Ramos (cell line): ENCODE data around the gene TFAP2A.

ENCODE experiments used
- in situ Hi-C: fragments of 300-500 bp; cut with MboI; formaldehyde crosslinking; loops from one replicate; pipeline ENCODE4 v1.14.3; 2022; ENCODE audit warnings: low sequenced_read_pairs; ENCODE audit not compliant: unreplicated experiment

The TFAP2A gene

GRCh38 chr6:10386756-10387654 is 27.9 kb downstream of the TFAP2A start:
- in situ Hi-C loops = no loop called here

- in situ Hi-C loops = no loop called here
Observed at GRCh38 chr6:10386220-10386619, 28.7 kb downstream of the TFAP2A start.

- in situ Hi-C loops = no loop called here
Observed at GRCh38 chr6:10385524-10386132, 29.2 kb downstream of the TFAP2A start.

GRCh38 chr6:10384610-10385523 is 30.0 kb downstream of the TFAP2A start:
- in situ Hi-C loops = no loop called here

GRCh38 chr6:10384091-10384609 is 30.7 kb downstream of the TFAP2A start:
- in situ Hi-C loops = no loop called here

- in situ Hi-C loops = no loop called here
Observed at GRCh38 chr6:10383331-10384090, 31.4 kb downstream of the TFAP2A start.

GRCh38 chr6:10382728-10383330 is 32.0 kb downstream of the TFAP2A start:
- in situ Hi-C loops = no loop called here

GRCh38 chr6:10382322-10382721 is 32.6 kb downstream of the TFAP2A start:
- in situ Hi-C loops = no loop called here

- in situ Hi-C loops = no loop called here
Observed at GRCh38 chr6:10381830-10382208, 33.1 kb downstream of the TFAP2A start.

GRCh38 chr6:10381133-10381829 is 33.6 kb downstream of the TFAP2A start:
- in situ Hi-C loops = no loop called here

- in situ Hi-C loops = no loop called here
Observed at GRCh38 chr6:10375391-10375969, 39.4 kb downstream of the TFAP2A start.

- in situ Hi-C loops = no loop called here
Observed at GRCh38 chr6:10373642-10374359, 41.1 kb downstream of the TFAP2A start.

GRCh38 chr6:10369896-10370295 is 45.0 kb downstream of the TFAP2A start:
- in situ Hi-C loops = no loop called here

GRCh38 chr6:10368861-10369260 is 46.0 kb downstream of the TFAP2A start:
- in situ Hi-C loops = no loop called here

GRCh38 chr6:10363911-10364310 is 51.0 kb downstream of the TFAP2A start:
- in situ Hi-C loops = no loop called here

- in situ Hi-C loops = no loop called here
Observed at GRCh38 chr6:10362300-10362699, 52.6 kb downstream of the TFAP2A start.

GRCh38 chr6:10361428-10361827 is 53.4 kb downstream of the TFAP2A start:
- in situ Hi-C loops = no loop called here

GRCh38 chr6:10359581-10359980 is 55.3 kb downstream of the TFAP2A start:
- in situ Hi-C loops = no loop called here
